ENCODE results near the gene LRRTM4. TPM values are rescaled to one million over a fixed set of nuclear protein-coding genes. Genes with fewer than 3 reads are reported as not detected.

Gene LRRTM4
- total RNA-seq, 1 donor from 2014 or later: 1.8 TPM

DNA sequence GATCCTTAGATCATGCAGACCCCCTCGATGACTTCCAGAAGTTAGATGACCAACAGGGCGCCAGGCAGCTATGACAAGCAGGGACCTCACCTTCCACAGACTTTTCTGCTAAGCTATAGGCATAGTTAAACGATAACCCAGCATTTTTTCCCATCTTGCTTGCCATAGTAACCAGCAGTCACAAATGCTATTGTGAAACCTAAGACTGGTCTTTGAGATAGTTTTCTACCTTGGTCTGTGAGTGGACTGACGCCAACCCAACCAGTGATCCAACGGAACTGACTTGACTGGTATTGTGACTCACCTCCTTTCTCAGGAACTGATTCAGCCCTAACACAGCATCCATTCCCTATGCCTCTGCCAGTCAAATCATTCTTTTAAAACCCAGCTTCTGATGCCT lies 361.2 kb downstream of the LRRTM4 start:
- no peaks in the 10 kb centered on the region for H3K9me3 Mint-ChIP-seq (ENCODE audit: unreplicated experiment)
- H3K27ac Mint-ChIP-seq (ENCODE audit: unreplicated experiment): no peak overlapping the region
- H3K4me3 Mint-ChIP-seq (ENCODE audit: unreplicated experiment): no peak overlapping the region
- no peaks in the 10 kb centered on the region for H3K4me1 Mint-ChIP-seq (ENCODE audit: unreplicated experiment)
- TF ChIP-seq, protein P1, sequence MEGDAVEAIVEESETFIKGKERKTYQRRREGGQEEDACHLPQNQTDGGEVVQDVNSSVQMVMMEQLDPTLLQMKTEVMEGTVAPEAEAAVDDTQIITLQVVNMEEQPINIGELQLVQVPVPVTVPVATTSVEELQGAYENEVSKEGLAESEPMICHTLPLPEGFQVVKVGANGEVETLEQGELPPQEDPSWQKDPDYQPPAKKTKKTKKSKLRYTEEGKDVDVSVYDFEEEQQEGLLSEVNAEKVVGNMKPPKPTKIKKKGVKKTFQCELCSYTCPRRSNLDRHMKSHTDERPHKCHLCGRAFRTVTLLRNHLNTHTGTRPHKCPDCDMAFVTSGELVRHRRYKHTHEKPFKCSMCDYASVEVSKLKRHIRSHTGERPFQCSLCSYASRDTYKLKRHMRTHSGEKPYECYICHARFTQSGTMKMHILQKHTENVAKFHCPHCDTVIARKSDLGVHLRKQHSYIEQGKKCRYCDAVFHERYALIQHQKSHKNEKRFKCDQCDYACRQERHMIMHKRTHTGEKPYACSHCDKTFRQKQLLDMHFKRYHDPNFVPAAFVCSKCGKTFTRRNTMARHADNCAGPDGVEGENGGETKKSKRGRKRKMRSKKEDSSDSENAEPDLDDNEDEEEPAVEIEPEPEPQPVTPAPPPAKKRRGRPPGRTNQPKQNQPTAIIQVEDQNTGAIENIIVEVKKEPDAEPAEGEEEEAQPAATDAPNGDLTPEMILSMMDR (IDR thresholded peaks at IDR 0.05; ENCODE audit: unreplicated experiment): no peak
- H3K36me3 Mint-ChIP-seq (ENCODE audit: low read depth, unreplicated experiment): no peaks in the 10 kb centered on the region
- no peak for DNase-seq (ENCODE audit: low spot score)
- no peaks in the 10 kb centered on the region for H3K27me3 Mint-ChIP-seq (ENCODE audit: unreplicated experiment)

GRCh38 chr2:77156599-77156998 lies 365.6 kb downstream of the LRRTM4 start:
- no peaks in the 10 kb centered on the region for H3K27me3 Mint-ChIP-seq (ENCODE audit: unreplicated experiment)
- no peak for DNase-seq (ENCODE audit: low spot score)
- H3K4me1 Mint-ChIP-seq (ENCODE audit: unreplicated experiment): no peaks in the 10 kb centered on the region
- H3K36me3 Mint-ChIP-seq (ENCODE audit: low read depth, unreplicated experiment): no peaks in the 10 kb centered on the region
- H3K9me3 Mint-ChIP-seq (ENCODE audit: unreplicated experiment): no peaks in the 10 kb centered on the region
- no peak overlapping the region for H3K27ac Mint-ChIP-seq (ENCODE audit: unreplicated experiment)
- TF ChIP-seq, protein P1 (IDR thresholded peaks at IDR 0.05; ENCODE audit: unreplicated experiment): no peak
- no peak overlapping the region for H3K4me3 Mint-ChIP-seq (ENCODE audit: unreplicated experiment)

- H3K36me3 Mint-ChIP-seq (ENCODE audit: low read depth, unreplicated experiment): no peaks in the 10 kb centered on the region
- no peak overlapping the region for H3K27ac Mint-ChIP-seq (ENCODE audit: unreplicated experiment)
- TF ChIP-seq, protein P1 (IDR thresholded peaks at IDR 0.05; ENCODE audit: unreplicated experiment): no peak
- no peaks in the 10 kb centered on the region for H3K9me3 Mint-ChIP-seq (ENCODE audit: unreplicated experiment)
- no peak for DNase-seq (ENCODE audit: low spot score)
- H3K27me3 Mint-ChIP-seq (ENCODE audit: unreplicated experiment): no peaks in the 10 kb centered on the region
- no peak overlapping the region for H3K4me3 Mint-ChIP-seq (ENCODE audit: unreplicated experiment)
- no peaks in the 10 kb centered on the region for H3K4me1 Mint-ChIP-seq (ENCODE audit: unreplicated experiment)
These were observed 366.7 kb downstream of the LRRTM4 start for GRCh38 chr2:77155511-77155910.

- Mint-ChIP-seq H3K36me3 (ENCODE audit: low read depth, unreplicated experiment) (no peaks in the 10 kb centered on the region), H3K9me3 (ENCODE audit: unreplicated experiment) (no peaks in the 10 kb centered on the region), H3K4me1 (ENCODE audit: unreplicated experiment) (no peaks in the 10 kb centered on the region), H3K4me3 (ENCODE audit: unreplicated experiment) (no peak overlapping the region), H3K27me3 (ENCODE audit: unreplicated experiment) (peaks cover 2% of the 10 kb centered on the region), H3K27ac (ENCODE audit: unreplicated experiment) (no peak overlapping the region)
- DNase-seq (ENCODE audit: low spot score): no peak
- TF ChIP-seq, protein P1 (IDR thresholded peaks at IDR 0.05; ENCODE audit: unreplicated experiment): no peak
These were observed 372.6 kb downstream of the LRRTM4 start for GRCh38 chr2:77149565-77149964.

- Mint-ChIP-seq H3K27ac (ENCODE audit: unreplicated experiment) (no peak overlapping the region), H3K4me3 (ENCODE audit: unreplicated experiment) (no peak overlapping the region), H3K27me3 (ENCODE audit: unreplicated experiment) (peaks cover 2% of the 10 kb centered on the region), H3K4me1 (ENCODE audit: unreplicated experiment) (no peaks in the 10 kb centered on the region), H3K9me3 (ENCODE audit: unreplicated experiment) (no peaks in the 10 kb centered on the region), H3K36me3 (ENCODE audit: low read depth, unreplicated experiment) (no peaks in the 10 kb centered on the region)
- DNase-seq (ENCODE audit: low spot score): no peak
- TF ChIP-seq, protein P1 (IDR thresholded peaks at IDR 0.05; ENCODE audit: unreplicated experiment): no peak
These were observed 375.0 kb downstream of the LRRTM4 start for GRCh38 chr2:77147153-77147552.
